K562 (cell line): ENCODE data around the gene DOCK1. TPM values are rescaled to one million over a fixed set of nuclear protein-coding genes. Genes with fewer than 3 reads are reported as not detected.

Source experiments
- ATAC-seq: fragments of 200-7000 bp; cut with Tn5 transposase; 3 replicates; pipeline ENCODE4 v1.9.1; 2020; ENCODE audit warnings: moderate library complexity
- BruUV-seq: library from RNA; stranded (reverse); fragments of 400-500 nt; replicated peaks from 2 replicates; lab custom pipeline; 2021; lab: Mats Ljungman, UMichigan
- CTCF ChIA-PET: fragments of 300-600 bp; formaldehyde crosslinking; extraction: SDS; loops from one replicate; lab custom pipeline; 2021; ENCODE audit warnings: low intra/inter-chr PET ratio; lab: Yijun Ruan, JAX
- POLR2A ChIA-PET: fragments of 300-600, 350-650 bp; sonication (Branson Sonifier 250); formaldehyde crosslinking; extraction: SDS; loops from one replicate; lab custom pipeline; 2021; ENCODE audit warnings: antibody characterized with exemption, inconsistent platforms; lab: Yijun Ruan, JAX
- DNase-seq, 4 experiments: peaks; one replicate each; pipeline versions ENCODE4 v3.0.0 to v3.0.0-alpha.2; 2011 to 2018; ENCODE audit warnings: low spot score in 3 of 4, mixed read lengths in 3 of 4; ENCODE audit errors: extremely low read depth in 1 of 4
- FAIRE-seq: peaks from 2 replicates; lab custom pipeline; 2011; peaks lifted over from hg19 to GRCh38; lab: Jason Lieb, UNC
- H2AFZ ChIP-seq: 2 replicates; pipeline ENCODE4 v1.6.0; 2011; ENCODE audit warnings: low read depth, low read length, control low read depth, inconsistent platforms
- H3K27ac ChIP-seq: fragments of 200-600 bp; 3 replicates; pipeline ENCODE4 v1.8.0; 2011; ENCODE audit warnings: low read depth, mild to moderate bottlenecking, control low read depth, inconsistent platforms, low read length, moderate library complexity, mixed read lengths; ENCODE audit errors: extremely low read depth
- H3K27me3 ChIP-seq, 2 experiments: fragments of 300-600 bp in 1 of 2; 2 replicates in 1 of 2; 3 replicates in 1 of 2; pipeline versions ENCODE4 v1.6.0 to v1.8.0; 2011; ENCODE audit warnings: inconsistent platforms in 2 of 2, low read length in 2 of 2, mild to moderate bottlenecking in 1 of 2, mixed read lengths in 1 of 2, moderate library complexity in 1 of 2; ENCODE audit not compliant: control insufficient read depth in 2 of 2, insufficient read depth in 2 of 2
- H3K36me3 ChIP-seq: fragments of 300-600 bp; 3 replicates; pipeline ENCODE4 v1.8.0; 2011; ENCODE audit warnings: mild to moderate bottlenecking, low read length, inconsistent platforms; ENCODE audit not compliant: control insufficient read depth, insufficient read depth
- H3K4me1 ChIP-seq, 2 experiments: fragments of 200-600 bp in 1 of 2; replicated peaks in 1 of 2; 2 replicates in 1 of 2; 3 replicates in 1 of 2; pipeline versions ENCODE4 v1.5.1 to v1.8.0; 2011; ENCODE audit warnings: inconsistent platforms in 2 of 2, low read length in 2 of 2, mild to moderate bottlenecking in 1 of 2, mixed read lengths in 1 of 2, moderate library complexity in 1 of 2; ENCODE audit not compliant: control insufficient read depth in 2 of 2, insufficient read depth in 2 of 2
- H3K4me2 ChIP-seq: 2 replicates; pipeline ENCODE4 v1.6.1; 2011; ENCODE audit warnings: low read length, control low read depth, inconsistent platforms, mixed read lengths; ENCODE audit not compliant: insufficient read depth
- H3K4me3 ChIP-seq: fragments of 200-600 bp; sonication (generic), shearing (Covaris generic); 2 replicates; pipeline ENCODE4 v1.5.1; 2016; ENCODE audit warnings: control low read depth, inconsistent platforms
- H3K79me2 ChIP-seq: fragments of 200-600 bp; 3 replicates; pipeline ENCODE4 v1.8.0; 2011; ENCODE audit warnings: low read length, inconsistent platforms; ENCODE audit not compliant: control insufficient read depth, insufficient read depth
- H3K9ac ChIP-seq, 2 experiments: 2 replicates each; pipeline versions ENCODE4 v1.6.0 to v1.6.1; 2011; ENCODE audit warnings: low read depth in 2 of 2, low read length in 2 of 2, control low read depth in 1 of 2, inconsistent platforms in 1 of 2, mild to moderate bottlenecking in 1 of 2, mixed read lengths in 1 of 2; ENCODE audit not compliant: insufficient read depth in 1 of 2
- H3K9me1 ChIP-seq: one replicate; pipeline ENCODE4 v1.6.0; 2011; ENCODE audit warnings: inconsistent platforms, mild to moderate bottlenecking, low read length, moderate library complexity; ENCODE audit not compliant: control insufficient read depth, insufficient read depth
- H3K9me3 ChIP-seq: replicated peaks from 2 replicates; pipeline ENCODE4 v1.5.1; 2011; ENCODE audit warnings: low read depth, low read length, inconsistent platforms; ENCODE audit not compliant: control insufficient read depth, insufficient read depth
- H4K20me1 ChIP-seq: replicated peaks from 2 replicates; pipeline ENCODE4 v1.6.1; 2011; ENCODE audit warnings: low read length, inconsistent platforms, mixed read lengths; ENCODE audit not compliant: control insufficient read depth, insufficient read depth
- AFF1 ChIP-seq, 2 experiments: fragments of 450-650 bp; IDR thresholded peaks; 2 replicates each; pipeline ENCODE4 v1.6.1; 2018; ENCODE audit warnings: mild to moderate bottlenecking in 2 of 2, low read depth in 1 of 2; ENCODE audit not compliant: partially characterized antibody in 2 of 2
- CGGBP1 ChIP-seq: fragments of 250-450 bp; sonication (Bioruptor Pico); IDR thresholded peaks from 2 replicates; pipeline ENCODE4 v1.9.0; 2021; ENCODE audit warnings: mild to moderate bottlenecking
- FIP1L1 ChIP-seq: fragments of 200-400 bp; formaldehyde crosslinking; IDR thresholded peaks from 2 replicates; pipeline ENCODE4 v1.6.1; 2018; ENCODE audit warnings: mild to moderate bottlenecking, low read depth, low read length; ENCODE audit not compliant: poor library complexity, severe bottlenecking
- GATAD2A ChIP-seq: fragments of 450-650 bp; IDR thresholded peaks from 2 replicates; pipeline ENCODE4 v1.6.1; 2017
- L3MBTL2 ChIP-seq: fragments of 450-650 bp; IDR thresholded peaks from 2 replicates; pipeline ENCODE4 v1.6.1; 2016; ENCODE audit warnings: mild to moderate bottlenecking, moderate library complexity
- MEF2A ChIP-seq: IDR thresholded peaks from 2 replicates; pipeline ENCODE4 v1.6.1; 2011; ENCODE audit warnings: low read depth, mild to moderate bottlenecking, low read length, moderate library complexity; ENCODE audit not compliant: control insufficient read depth
- POLR2B ChIP-seq: fragments of 450-650 bp; IDR thresholded peaks from 2 replicates; pipeline ENCODE4 v1.6.1; 2018; ENCODE audit warnings: low read depth; ENCODE audit not compliant: partially characterized antibody
- TSHZ1 ChIP-seq: fragments of 250-450 bp; sonication (Bioruptor Pico); IDR thresholded peaks from 2 replicates; pipeline ENCODE4 v1.4.0; 2020; ENCODE audit warnings: mild to moderate bottlenecking, moderate library complexity
- ZKSCAN8 ChIP-seq: fragments of 200-800 bp; sonication (Bioruptor generic); IDR thresholded peaks from 2 replicates; pipeline ENCODE4 v1.6.1; 2016; ENCODE audit warnings: missing genetic modification characterization, missing compliant biosample characterization
- WGBS: fragments of 100-300 bp; shearing (Covaris generic); methylation state at CpG from one replicate; pipeline ENCODE4 v1.1.6; 2016; ENCODE audit warnings: low coverage, mixed read lengths; ENCODE audit not compliant: insufficient coverage; ENCODE audit errors: missing lambda C conversion rate; 5-methylcytosine and 5-hydroxymethylcytosine counted together
- in situ Hi-C: fragments of 300-500 bp; cut with MboI; formaldehyde crosslinking; loops from 4 replicates; pipeline ENCODE4 v1.15.0; 2018; ENCODE audit warnings: inconsistent platforms, mixed read lengths
- intact Hi-C: fragments of 100-400 bp; cut with micrococcal nuclease; formaldehyde crosslinking; loops from 2 replicates; pipeline ENCODE4 v1.14.2; 2022
- polyA plus RNA-seq, 8 experiments: library from polyadenylated mRNA; depleted of rRNA in 4 of 8; stranded (reverse) in 5 of 8; unstranded in 3 of 8; fragments of >200 nt; fragmentation: Nextera tagmentation in 2 of 8; fragmentation: Illumina TruSeq in 1 of 8; extraction: Ambion mirVana in 2 of 8; extraction: Trizol in 1 of 8; gene quantifications; 2 replicates each; pipeline versions ENCODE4 v1.2.1 to v1.2.3, GENCODE V29; 2011 to 2014; ENCODE audit warnings: inconsistent platforms in 1 of 8, missing spikeins in 1 of 8
- total RNA-seq, 7 experiments: library from RNA; depleted of rRNA in 6 of 7; stranded (reverse); fragments of >200 nt in 6 of 7; fragmentation: Illumina TruSeq in 2 of 7; extraction: Trizol in 2 of 7; gene quantifications; 2 replicates each; pipeline versions ENCODE4 v1.2.1 to v1.2.3, GENCODE V29; 2011 to 2021; ENCODE audit warnings: low replicate concordance in 1 of 7

The DOCK1 gene
- total and polyA plus RNA-seq, 9 of the 15 experiments (the other 6 are each of a cell fraction or from before 2014, with no cell fraction given) = 0.31 TPM; not detected in 8

- DNase-seq (no peak), ATAC-seq (no peak), FAIRE-seq (no peak)
- Histone ChIP-seq H3K9me1 (no peaks in the 10 kb centered on the region), H3K4me3 (no peak overlapping the region), H3K27ac (no peak overlapping the region), H3K27me3 (no peaks in the 10 kb centered on the region; a peak in 1 of 5 replicates), H3K9me3 (no peaks in the 10 kb centered on the region), H3K4me2 (no peak overlapping the region), H3K9ac (no peak overlapping the region), H3K4me1 (no peaks in the 10 kb centered on the region; a peak in 1 of 5 replicates), H2AFZ (no peak overlapping the region), H3K79me2 (no peaks in the 10 kb centered on the region), H3K36me3 (no peaks in the 10 kb centered on the region), H4K20me1 (no peaks in the 10 kb centered on the region)
- intact Hi-C loops = no loop called here
- BruUV-seq = no TSS peak
- TF ChIP-seq POLR2B = no peak
- TF ChIP-seq GATAD2A = no peak
- no peak for TF ChIP-seq CGGBP1 (CRISPR knock-in tag)
- no peak for TF ChIP-seq MEF2A
- no peak for TF ChIP-seq L3MBTL2
- TF ChIP-seq ZKSCAN8 (CRISPR knock-in tag) = no peak
- no peak for TF ChIP-seq AFF1 (IDR thresholded peaks at IDR 0.05; ENCODE audit: low read depth in 1 of 2, partially characterized antibody in 2 of 2)
- TF ChIP-seq TSHZ1 = no peak
- TF ChIP-seq FIP1L1 = no peak
- POLR2A ChIA-PET = no interaction called here
- in situ Hi-C loops = no loop called here
- WGBS = 0% methylated on average over 10 of the region's 11 CpGs
- CTCF ChIA-PET = no interaction called here
Observed at GRCh38 chr10:127440371-127440770, 535.1 kb downstream of the DOCK1 start.
